ENCODE results near the gene HDDC3.
A peak's percentile ranks its signal among the peaks of the same experiment; 100 is the strongest.

The HDDC3 gene

DNA sequence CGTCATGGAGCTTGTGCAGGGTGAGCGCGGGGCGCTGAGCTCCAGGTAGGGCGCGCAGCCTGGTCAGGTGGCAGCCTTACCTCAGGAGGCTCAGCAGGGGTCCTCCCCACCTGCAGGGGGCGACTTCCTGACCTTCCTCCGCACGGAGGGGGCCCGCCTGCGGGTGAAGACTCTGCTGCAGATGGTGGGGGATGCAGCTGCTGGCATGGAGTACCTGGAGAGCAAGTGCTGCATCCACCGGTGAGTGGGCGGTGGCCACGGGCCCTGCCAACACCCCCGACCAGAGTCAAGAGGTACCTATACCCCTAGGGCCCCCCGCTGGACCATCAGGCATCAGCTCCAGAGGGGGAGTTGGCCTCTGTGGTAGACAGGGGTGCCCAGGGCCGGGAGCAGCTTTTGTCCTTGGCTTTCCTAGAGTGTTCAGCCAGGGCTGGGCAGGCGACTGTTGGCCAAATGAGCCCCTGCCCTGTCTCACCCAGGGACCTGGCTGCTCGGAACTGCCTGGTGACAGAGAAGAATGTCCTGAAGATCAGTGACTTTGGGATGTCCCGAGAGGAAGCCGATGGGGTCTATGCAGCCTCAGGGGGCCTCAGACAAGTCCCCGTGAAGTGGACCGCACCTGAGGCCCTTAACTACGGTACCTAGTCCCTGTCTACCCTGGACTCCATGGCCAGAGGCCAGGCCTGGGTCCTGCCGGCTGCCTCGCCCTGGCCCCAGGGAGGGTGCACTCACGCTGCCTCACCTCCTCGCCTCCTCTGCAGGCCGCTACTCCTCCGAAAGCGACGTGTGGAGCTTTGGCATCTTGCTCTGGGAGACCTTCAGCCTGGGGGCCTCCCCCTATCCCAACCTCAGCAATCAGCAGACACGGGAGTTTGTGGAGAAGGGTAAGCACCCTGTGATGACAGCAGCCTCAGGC, 38.9 kb downstream of the HDDC3 start:
- Histone ChIP-seq H3K9ac (ENCODE audit: low read length in 5 of 5) (no peak overlapping the region), H3K4me3 (ENCODE audit: low read depth in 1 of 5, low read length in 5 of 5) (no peak overlapping the region), H3K27me3 (ENCODE audit: control insufficient read depth in 5 of 5, insufficient read depth in 4 of 5, low read length in 5 of 5) (no peaks in the 10 kb centered on the region), H3K27ac (ENCODE audit: low read depth, low read length) (no peak overlapping the region), H3K9me3 (ENCODE audit: control insufficient read depth in 5 of 5, low read length in 5 of 5) (no peaks in the 10 kb centered on the region), H3K36me3 (ENCODE audit: control insufficient read depth in 5 of 5, insufficient read depth in 5 of 5, low read length in 5 of 5) (peaks cover 0 to 74% (median 66%) of the 10 kb centered on the region in 5 donors), H3K4me1 (ENCODE audit: control insufficient read depth in 5 of 5, insufficient read depth in 5 of 5, low read length in 5 of 5) (peaks cover 0 to 9% (median 3%) of the 10 kb centered on the region in 5 donors)

DNA sequence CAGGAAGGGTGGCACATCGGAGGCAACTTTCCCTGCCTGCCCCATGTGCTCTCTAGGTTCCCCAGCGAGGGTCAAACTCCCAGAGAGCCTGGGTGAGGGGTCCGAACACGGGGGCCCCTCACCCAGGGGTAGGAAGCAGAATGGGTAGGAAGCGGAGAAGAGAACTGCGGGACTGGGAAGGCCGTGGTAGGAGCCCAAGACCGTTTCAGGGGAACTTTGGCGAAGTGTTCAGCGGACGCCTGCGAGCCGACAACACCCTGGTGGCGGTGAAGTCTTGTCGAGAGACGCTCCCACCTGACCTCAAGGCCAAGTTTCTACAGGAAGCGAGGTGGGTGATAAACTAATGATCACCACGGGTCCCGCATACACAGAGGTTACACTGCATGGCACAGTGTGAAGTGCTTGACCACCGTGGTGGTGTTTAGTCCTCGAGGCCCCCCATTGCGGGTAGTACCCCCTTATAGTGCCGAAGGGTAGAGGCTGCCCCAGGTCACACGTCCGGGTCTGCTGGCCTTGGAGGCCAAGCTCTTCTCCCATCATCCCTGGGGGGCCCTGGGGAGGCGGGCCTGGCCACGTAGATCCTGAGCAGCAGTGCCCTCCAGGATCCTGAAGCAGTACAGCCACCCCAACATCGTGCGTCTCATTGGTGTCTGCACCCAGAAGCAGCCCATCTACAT, 39.7 kb downstream of the HDDC3 start:
- Histone ChIP-seq H3K9me3 (ENCODE audit: control insufficient read depth in 5 of 5, low read length in 5 of 5) (no peaks in the 10 kb centered on the region), H3K27ac (ENCODE audit: low read depth, low read length) (no peak overlapping the region), H3K9ac (ENCODE audit: low read length in 5 of 5) (no peak overlapping the region), H3K36me3 (ENCODE audit: control insufficient read depth in 5 of 5, insufficient read depth in 5 of 5, low read length in 5 of 5) (peaks cover 0 to 80% (median 69%) of the 10 kb centered on the region in 5 donors), H3K4me3 (ENCODE audit: low read depth in 1 of 5, low read length in 5 of 5) (no peak overlapping the region), H3K4me1 (ENCODE audit: control insufficient read depth in 5 of 5, insufficient read depth in 5 of 5, low read length in 5 of 5) (peaks cover 0 to 9% (median 3%) of the 10 kb centered on the region in 5 donors), H3K27me3 (ENCODE audit: control insufficient read depth in 5 of 5, insufficient read depth in 4 of 5, low read length in 5 of 5) (no peaks in the 10 kb centered on the region)

DNA sequence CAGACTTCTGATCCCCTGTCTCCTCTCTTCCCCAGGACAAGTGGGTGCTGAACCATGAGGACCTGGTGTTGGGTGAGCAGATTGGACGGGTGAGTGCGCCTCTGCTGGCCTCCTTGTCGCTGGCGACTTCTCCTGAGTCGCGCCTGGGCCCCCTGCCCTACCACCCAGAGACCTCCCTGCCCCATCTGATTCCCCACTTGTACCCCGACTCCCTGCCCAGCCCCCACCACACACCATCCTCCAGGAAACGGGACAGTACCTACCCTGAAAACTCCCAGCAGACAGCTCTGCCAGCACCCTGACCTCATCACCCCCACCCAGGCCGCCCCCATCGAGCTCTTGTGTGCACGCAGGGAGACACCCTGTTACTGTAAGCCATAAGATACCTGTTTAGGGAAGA, 40.3 kb downstream of the HDDC3 start:
- H3K36me3 ChIP-seq (ENCODE audit: control insufficient read depth in 5 of 5, insufficient read depth in 5 of 5, low read length in 5 of 5), result peaks cover 0 to 86% (median 74%) of the 10 kb centered on the region in 5 donors
- no peaks in the 10 kb centered on the region for H3K27me3 ChIP-seq (ENCODE audit: control insufficient read depth in 5 of 5, insufficient read depth in 4 of 5, low read length in 5 of 5)

DNA sequence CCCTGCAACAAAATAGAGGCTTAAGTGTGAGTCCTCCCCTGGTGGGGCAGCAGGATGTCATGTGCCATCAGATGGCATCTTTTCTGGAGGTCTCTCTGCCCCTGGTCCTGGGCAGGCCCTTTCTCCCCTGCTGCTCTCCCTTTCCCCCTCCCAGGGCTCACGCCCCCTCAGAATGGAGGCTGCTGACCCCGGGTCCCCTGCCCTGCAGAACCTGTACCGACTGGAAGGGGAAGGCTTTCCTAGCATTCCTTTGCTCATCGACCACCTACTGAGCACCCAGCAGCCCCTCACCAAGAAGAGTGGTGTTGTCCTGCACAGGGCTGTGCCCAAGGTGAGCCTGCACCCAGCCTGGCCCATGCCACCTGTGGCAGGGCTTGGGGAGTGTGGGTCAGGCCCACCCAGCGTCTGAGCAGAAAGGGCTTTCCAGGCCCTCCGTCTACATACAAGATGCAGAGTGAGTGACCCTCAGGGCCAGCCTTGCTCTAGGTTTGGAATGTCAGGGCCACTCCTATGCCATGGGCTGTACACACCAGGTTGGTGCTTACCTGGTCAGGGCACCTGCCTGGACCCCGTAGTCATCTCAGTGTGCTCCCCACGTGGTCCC, 40.9 kb downstream of the HDDC3 start:
- Histone ChIP-seq H3K9ac (ENCODE audit: low read length in 5 of 5) (no peak overlapping the region), H3K36me3 (ENCODE audit: control insufficient read depth in 5 of 5, insufficient read depth in 5 of 5, low read length in 5 of 5) (peaks cover 0 to 88% (median 77%) of the 10 kb centered on the region in 5 donors), H3K4me3 (ENCODE audit: low read depth in 1 of 5, low read length in 5 of 5) (no peak overlapping the region), H3K4me1 (ENCODE audit: control insufficient read depth in 5 of 5, insufficient read depth in 5 of 5, low read length in 5 of 5) (peaks cover 0 to 15% (median 5%) of the 10 kb centered on the region in 5 donors), H3K27me3 (ENCODE audit: control insufficient read depth in 5 of 5, insufficient read depth in 4 of 5, low read length in 5 of 5) (no peaks in the 10 kb centered on the region), H3K9me3 (ENCODE audit: control insufficient read depth in 5 of 5, low read length in 5 of 5) (no peaks in the 10 kb centered on the region), H3K27ac (ENCODE audit: low read depth, low read length) (no peak overlapping the region)

More for the DNA sequence above, 40.3 kb downstream of the HDDC3 start:
- no peak overlapping the region for H3K4me3 ChIP-seq (ENCODE audit: low read depth in 1 of 5, low read length in 5 of 5)
- H3K4me1 ChIP-seq (ENCODE audit: control insufficient read depth in 5 of 5, insufficient read depth in 5 of 5, low read length in 5 of 5), result peaks cover 0 to 10% (median 3%) of the 10 kb centered on the region in 5 donors
- no peak overlapping the region for H3K27ac ChIP-seq (ENCODE audit: low read depth, low read length)
- H3K9ac ChIP-seq (ENCODE audit: low read length in 5 of 5), result no peak overlapping the region
- no peaks in the 10 kb centered on the region for H3K9me3 ChIP-seq (ENCODE audit: control insufficient read depth in 5 of 5, low read length in 5 of 5)

DNA sequence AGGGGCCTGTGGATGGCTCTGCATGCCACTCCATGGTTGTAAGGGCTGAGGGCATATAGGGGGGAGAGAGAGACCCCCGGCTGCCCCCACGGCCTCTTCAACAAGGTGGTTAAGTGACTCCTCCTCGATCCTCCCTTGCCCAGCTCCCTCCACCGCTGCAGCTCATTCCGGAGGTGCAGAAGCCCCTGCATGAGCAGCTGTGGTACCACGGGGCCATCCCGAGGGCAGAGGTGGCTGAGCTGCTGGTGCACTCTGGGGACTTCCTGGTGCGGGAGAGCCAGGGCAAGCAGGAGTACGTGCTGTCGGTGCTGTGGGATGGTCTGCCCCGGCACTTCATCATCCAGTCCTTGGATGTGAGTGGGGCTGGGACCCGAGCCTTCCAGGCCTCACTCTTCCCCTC, 41.5 kb downstream of the HDDC3 start:
- Histone ChIP-seq H3K9ac (ENCODE audit: low read length in 5 of 5) (no peak overlapping the region), H3K4me3 (ENCODE audit: low read depth in 1 of 5, low read length in 5 of 5) (no peak overlapping the region), H3K4me1 (ENCODE audit: control insufficient read depth in 5 of 5, insufficient read depth in 5 of 5, low read length in 5 of 5) (peaks cover 0 to 21% (median 11%) of the 10 kb centered on the region in 5 donors), H3K27me3 (ENCODE audit: control insufficient read depth in 5 of 5, insufficient read depth in 4 of 5, low read length in 5 of 5) (no peaks in the 10 kb centered on the region), H3K9me3 (ENCODE audit: control insufficient read depth in 5 of 5, low read length in 5 of 5) (no peaks in the 10 kb centered on the region), H3K36me3 (ENCODE audit: control insufficient read depth in 5 of 5, insufficient read depth in 5 of 5, low read length in 5 of 5) (peaks cover 0 to 84% (median 75%) of the 10 kb centered on the region in 5 donors), H3K27ac (ENCODE audit: low read depth, low read length) (no peak overlapping the region)

DNA sequence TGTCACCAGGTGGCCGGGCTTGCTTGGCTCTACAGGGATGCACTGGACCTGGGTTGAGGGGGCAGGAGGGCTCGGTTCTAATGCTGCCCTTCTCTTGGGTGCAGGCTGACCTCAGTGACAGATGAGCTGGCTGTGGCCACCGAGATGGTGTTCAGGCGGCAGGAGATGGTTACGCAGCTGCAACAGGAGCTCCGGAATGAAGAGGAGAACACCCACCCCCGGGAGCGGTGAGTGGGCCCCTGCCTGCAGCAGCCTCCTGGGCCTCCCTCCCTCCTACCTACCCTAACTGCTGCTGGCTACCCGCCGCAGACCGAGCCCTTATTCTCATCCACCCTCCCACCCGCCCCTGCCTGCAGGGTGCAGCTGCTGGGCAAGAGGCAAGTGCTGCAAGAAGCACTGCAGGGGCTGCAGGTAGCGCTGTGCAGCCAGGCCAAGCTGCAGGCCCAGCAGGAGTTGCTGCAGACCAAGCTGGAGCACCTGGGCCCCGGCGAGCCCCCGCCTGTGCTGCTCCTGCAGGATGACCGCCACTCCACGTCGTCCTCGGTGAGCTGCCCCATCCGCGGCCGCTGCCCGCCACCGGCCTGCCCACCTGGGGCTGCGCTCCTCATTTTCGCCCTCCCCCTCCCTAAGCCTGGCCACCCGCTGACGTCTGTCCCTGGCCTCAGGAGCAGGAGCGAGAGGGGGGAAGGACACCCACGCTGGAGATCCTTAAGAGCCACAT, 42.5 kb downstream of the HDDC3 start:
- H3K4me1 ChIP-seq (ENCODE audit: control insufficient read depth in 5 of 5, insufficient read depth in 5 of 5, low read length in 5 of 5), result peaks cover 2 to 22% (median 18%) of the 10 kb centered on the region in 5 donors
- H3K9ac ChIP-seq (ENCODE audit: low read length in 5 of 5), result no peak overlapping the region
- H3K36me3 ChIP-seq (ENCODE audit: control insufficient read depth in 5 of 5, insufficient read depth in 5 of 5, low read length in 5 of 5), result peaks cover 0 to 75% (median 66%) of the 10 kb centered on the region in 5 donors
- H3K27me3 ChIP-seq (ENCODE audit: control insufficient read depth in 5 of 5, insufficient read depth in 4 of 5, low read length in 5 of 5), result no peaks in the 10 kb centered on the region
- H3K9me3 ChIP-seq (ENCODE audit: control insufficient read depth in 5 of 5, low read length in 5 of 5), result no peaks in the 10 kb centered on the region
- H3K27ac ChIP-seq (ENCODE audit: low read depth, low read length), result no peak overlapping the region
- no peak overlapping the region for H3K4me3 ChIP-seq (ENCODE audit: low read depth in 1 of 5, low read length in 5 of 5)

DNA sequence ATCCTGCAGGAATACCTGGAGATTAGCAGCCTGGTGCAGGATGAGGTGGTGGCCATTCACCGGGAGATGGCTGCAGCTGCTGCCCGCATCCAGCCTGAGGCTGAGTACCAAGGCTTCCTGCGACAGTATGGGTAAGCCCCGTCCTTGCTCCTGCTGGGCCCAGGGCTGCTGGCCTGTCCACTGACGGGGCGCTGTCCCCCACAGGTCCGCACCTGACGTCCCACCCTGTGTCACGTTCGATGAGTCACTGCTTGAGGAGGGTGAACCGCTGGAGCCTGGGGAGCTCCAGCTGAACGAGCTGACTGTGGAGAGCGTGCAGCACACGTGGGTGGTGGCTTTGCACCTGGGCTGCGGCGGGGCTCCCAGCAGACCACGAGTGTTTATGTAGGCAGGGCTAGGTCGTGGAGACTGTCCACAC, 43.0 kb downstream of the HDDC3 start:
- peaks cover 0 to 70% (median 64%) of the 10 kb centered on the region in 5 donors for H3K36me3 ChIP-seq (ENCODE audit: control insufficient read depth in 5 of 5, insufficient read depth in 5 of 5, low read length in 5 of 5)
- H3K9me3 ChIP-seq (ENCODE audit: control insufficient read depth in 5 of 5, low read length in 5 of 5), result no peaks in the 10 kb centered on the region
- no peak overlapping the region for H3K27ac ChIP-seq (ENCODE audit: low read depth, low read length)
- no peak overlapping the region for H3K4me3 ChIP-seq (ENCODE audit: low read depth in 1 of 5, low read length in 5 of 5)
- no peaks in the 10 kb centered on the region for H3K27me3 ChIP-seq (ENCODE audit: control insufficient read depth in 5 of 5, insufficient read depth in 4 of 5, low read length in 5 of 5)
- no peak overlapping the region for H3K9ac ChIP-seq (ENCODE audit: low read length in 5 of 5)
- peaks cover 2 to 27% (median 24%) of the 10 kb centered on the region in 5 donors for H3K4me1 ChIP-seq (ENCODE audit: control insufficient read depth in 5 of 5, insufficient read depth in 5 of 5, low read length in 5 of 5)

DNA sequence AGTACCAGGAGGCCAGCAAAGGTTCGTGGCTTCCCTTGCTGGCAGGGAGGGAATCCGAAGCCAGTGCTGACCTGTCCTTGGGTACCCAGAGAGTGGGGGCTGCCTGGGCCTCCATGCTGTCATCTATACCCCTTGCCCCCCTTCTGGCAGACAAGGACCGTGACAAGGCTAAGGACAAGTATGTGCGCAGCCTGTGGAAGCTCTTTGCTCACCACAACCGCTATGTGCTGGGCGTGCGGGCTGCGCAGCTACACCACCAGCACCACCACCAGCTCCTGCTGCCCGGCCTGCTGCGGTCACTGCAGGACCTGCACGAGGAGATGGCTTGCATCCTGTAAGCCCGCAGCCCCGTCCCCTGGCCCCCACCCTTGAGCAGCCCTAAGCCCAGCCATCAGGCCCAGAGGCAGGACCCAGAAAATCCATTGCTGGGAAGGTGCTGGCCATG, 45.3 kb downstream of the HDDC3 start:
- no peak overlapping the region for H3K4me3 ChIP-seq (ENCODE audit: low read depth in 1 of 5, low read length in 5 of 5)
- peaks cover 5 to 44% (median 36%) of the 10 kb centered on the region in 5 donors for H3K4me1 ChIP-seq (ENCODE audit: control insufficient read depth in 5 of 5, insufficient read depth in 5 of 5, low read length in 5 of 5)
- no peak overlapping the region for H3K9ac ChIP-seq (ENCODE audit: low read length in 5 of 5)
- no peaks in the 10 kb centered on the region for H3K27me3 ChIP-seq (ENCODE audit: control insufficient read depth in 5 of 5, insufficient read depth in 4 of 5, low read length in 5 of 5)
- no peaks in the 10 kb centered on the region for H3K9me3 ChIP-seq (ENCODE audit: control insufficient read depth in 5 of 5, low read length in 5 of 5)
- H3K27ac ChIP-seq (ENCODE audit: low read depth, low read length), result no peak overlapping the region
- peaks cover 0 to 54% (median 47%) of the 10 kb centered on the region in 5 donors for H3K36me3 ChIP-seq (ENCODE audit: control insufficient read depth in 5 of 5, insufficient read depth in 5 of 5, low read length in 5 of 5)

DNA sequence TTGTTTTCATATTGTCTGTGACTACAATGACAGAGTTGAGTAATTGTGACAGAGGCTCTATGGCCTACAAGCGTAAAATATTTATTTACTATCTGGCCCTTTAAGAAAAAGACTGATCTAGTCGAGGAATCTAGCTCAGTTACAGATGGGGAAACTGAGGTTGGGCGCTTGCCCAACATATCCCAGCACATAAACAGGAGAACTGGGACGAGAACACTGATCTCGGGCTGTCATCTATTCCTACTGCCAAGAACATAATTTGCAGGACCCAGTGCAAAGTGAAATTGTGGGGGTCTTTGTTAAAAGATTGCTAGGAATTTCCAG, 46.1 kb downstream of the HDDC3 start:
- Histone ChIP-seq H3K9ac (ENCODE audit: low read length in 5 of 5) (peak overlapping the region in 2 of 5 donors; percentile 18 to 90), H3K9me3 (ENCODE audit: control insufficient read depth in 5 of 5, low read length in 5 of 5) (no peaks in the 10 kb centered on the region), H3K4me3 (ENCODE audit: low read depth in 1 of 5, low read length in 5 of 5) (peak overlapping the region in 3 of 5 donors; percentile 16 to 83 (median 74)), H3K27me3 (ENCODE audit: control insufficient read depth in 5 of 5, insufficient read depth in 4 of 5, low read length in 5 of 5) (no peaks in the 10 kb centered on the region), H3K27ac (ENCODE audit: low read depth, low read length) (peak overlapping the region; percentile 89), H3K36me3 (ENCODE audit: control insufficient read depth in 5 of 5, insufficient read depth in 5 of 5, low read length in 5 of 5) (peaks cover 0 to 54% (median 47%) of the 10 kb centered on the region in 5 donors), H3K4me1 (ENCODE audit: control insufficient read depth in 5 of 5, insufficient read depth in 5 of 5, low read length in 5 of 5) (peaks cover 5 to 44% (median 36%) of the 10 kb centered on the region in 5 donors)

All from subcutaneous abdominal adipose tissue (tissue), 5 donors.